HUES64 (cell line): ENCODE data around the gene APOL2.
"Not testable (repeated sequence)": the region's sequence is repeated elsewhere in the genome, so short reads cannot be mapped to it uniquely, and the experiment has no call there.

Experiments
- H3K27ac ChIP-seq: 2 replicates; pipeline ENCODE4 v1.7.0; 2013; ENCODE audit warnings: low read depth, low read length, inconsistent platforms
- H3K27me3 ChIP-seq: 2 replicates; pipeline ENCODE4 v1.6.1; 2013; ENCODE audit warnings: mild to moderate bottlenecking, low read length; ENCODE audit not compliant: insufficient read depth
- H3K36me3 ChIP-seq: 2 replicates; pipeline ENCODE4 v1.6.1; 2013; ENCODE audit warnings: mild to moderate bottlenecking, low read length; ENCODE audit not compliant: insufficient read depth
- H3K4me1 ChIP-seq: 2 replicates; pipeline ENCODE4 v1.6.1; 2013; ENCODE audit warnings: mild to moderate bottlenecking, low read length, moderate library complexity; ENCODE audit not compliant: insufficient read depth
- H3K4me3 ChIP-seq: 2 replicates; pipeline ENCODE4 v1.5.1; 2013; ENCODE audit warnings: mild to moderate bottlenecking, low read length, moderate library complexity
- H3K9ac ChIP-seq: 2 replicates; pipeline ENCODE4 v1.6.1; 2013; ENCODE audit warnings: mild to moderate bottlenecking, low read depth, low read length
- H3K9me3 ChIP-seq: 2 replicates; pipeline ENCODE4 v1.6.1; 2013; ENCODE audit warnings: low read depth, low read length; ENCODE audit not compliant: insufficient read depth
- WGBS: fragments of 150-250, 120-280 bp; methylation state at CpG from one replicate; pipeline ENCODE4 v1.1.7; 2013; ENCODE audit warnings: missing lambda C conversion rate; 5-methylcytosine and 5-hydroxymethylcytosine counted together

Gene APOL2

DNA sequence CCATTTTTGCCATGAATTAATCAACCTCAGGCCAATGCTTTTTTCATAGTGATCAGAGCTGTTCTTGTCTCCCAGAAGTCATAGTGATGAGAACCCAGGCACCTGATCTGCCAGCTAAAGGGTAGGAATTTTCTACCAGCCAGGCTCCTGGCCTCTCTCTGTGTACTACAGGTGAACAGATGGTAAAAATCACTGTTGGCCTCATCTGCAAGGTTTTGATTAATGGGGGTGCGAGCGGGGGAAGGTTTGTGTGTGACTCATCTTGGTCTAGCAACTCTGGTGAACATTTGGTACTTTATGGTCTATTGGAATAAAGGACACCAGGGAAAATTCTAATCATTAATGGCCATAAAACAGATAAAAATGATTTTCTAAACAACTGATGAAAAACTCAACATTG lies 23.3 kb downstream of the APOL2 start:
- H3K27ac ChIP-seq, result no peak overlapping the region
- H3K36me3 ChIP-seq, result no peaks in the 10 kb centered on the region
- WGBS, result 91% methylated on average over 2 of the region's 2 CpGs
- H3K27me3 ChIP-seq, result no peaks in the 10 kb centered on the region
- 0 out of 2 replicates have a peak, but pooled peaks cover 3% of the 10 kb centered on the region for H3K4me1 ChIP-seq
- H3K9ac ChIP-seq, result no peak overlapping the region
- H3K9me3 ChIP-seq, result no peaks in the 10 kb centered on the region
- no peak overlapping the region for H3K4me3 ChIP-seq

DNA sequence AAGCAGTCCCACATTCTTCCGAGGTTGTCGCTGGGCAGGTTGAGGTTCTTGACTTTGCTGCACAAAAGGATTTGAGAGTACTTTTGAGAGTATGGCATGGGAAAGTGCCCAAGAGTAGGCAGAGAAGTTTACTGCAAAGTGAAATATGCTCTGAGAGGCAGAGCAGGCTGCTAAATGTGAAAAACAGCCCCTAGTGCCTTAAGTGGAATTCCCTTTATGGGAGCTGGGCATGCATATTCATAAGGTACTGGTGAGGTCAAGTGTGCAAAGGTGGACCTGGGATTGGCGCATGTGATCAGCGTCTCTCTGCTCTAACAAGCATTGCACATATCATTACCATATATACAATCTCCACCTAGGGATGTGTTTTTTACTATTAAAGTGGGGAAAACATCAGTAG lies 25.7 kb downstream of the APOL2 start:
- Histone ChIP-seq H3K36me3 (no peaks in the 10 kb centered on the region), H3K9me3 (0 out of 2 replicates have a peak, but pooled peaks cover 5% of the 10 kb centered on the region), H3K4me3 (no peak overlapping the region), H3K9ac (no peak overlapping the region), H3K4me1 (0 out of 2 replicates have a peak, but pooled peaks cover 3% of the 10 kb centered on the region), H3K27me3 (no peaks in the 10 kb centered on the region), H3K27ac (no peak overlapping the region)
- 96% methylated on average over 2 of the region's 4 CpGs for WGBS

DNA sequence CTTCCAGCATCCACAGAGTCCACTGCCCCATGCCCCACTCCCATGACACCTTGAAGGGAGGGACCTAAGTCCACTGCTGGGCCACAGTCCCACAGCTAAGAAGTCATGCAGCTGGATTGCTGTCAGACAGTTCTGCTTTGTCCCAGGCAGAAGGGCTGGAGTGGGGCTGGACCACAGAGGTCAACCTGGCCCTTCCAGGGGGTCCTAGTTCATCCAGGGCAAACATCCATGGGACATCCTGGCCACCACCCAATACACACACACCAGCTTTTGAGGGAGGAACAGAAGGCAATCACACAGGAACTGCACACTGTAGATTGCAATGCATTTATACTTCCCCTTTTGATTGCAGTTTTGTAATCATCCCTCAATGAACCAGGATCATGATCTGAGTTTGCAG lies 26.4 kb downstream of the APOL2 start:
- Histone ChIP-seq H3K4me3 (no peak overlapping the region), H3K36me3 (no peaks in the 10 kb centered on the region), H3K27ac (no peak overlapping the region), H3K27me3 (no peaks in the 10 kb centered on the region), H3K9ac (no peak overlapping the region), H3K9me3 (0 out of 2 replicates have a peak, but pooled peaks cover 5% of the 10 kb centered on the region), H3K4me1 (0 out of 2 replicates have a peak, but pooled peaks cover 3% of the 10 kb centered on the region)

DNA sequence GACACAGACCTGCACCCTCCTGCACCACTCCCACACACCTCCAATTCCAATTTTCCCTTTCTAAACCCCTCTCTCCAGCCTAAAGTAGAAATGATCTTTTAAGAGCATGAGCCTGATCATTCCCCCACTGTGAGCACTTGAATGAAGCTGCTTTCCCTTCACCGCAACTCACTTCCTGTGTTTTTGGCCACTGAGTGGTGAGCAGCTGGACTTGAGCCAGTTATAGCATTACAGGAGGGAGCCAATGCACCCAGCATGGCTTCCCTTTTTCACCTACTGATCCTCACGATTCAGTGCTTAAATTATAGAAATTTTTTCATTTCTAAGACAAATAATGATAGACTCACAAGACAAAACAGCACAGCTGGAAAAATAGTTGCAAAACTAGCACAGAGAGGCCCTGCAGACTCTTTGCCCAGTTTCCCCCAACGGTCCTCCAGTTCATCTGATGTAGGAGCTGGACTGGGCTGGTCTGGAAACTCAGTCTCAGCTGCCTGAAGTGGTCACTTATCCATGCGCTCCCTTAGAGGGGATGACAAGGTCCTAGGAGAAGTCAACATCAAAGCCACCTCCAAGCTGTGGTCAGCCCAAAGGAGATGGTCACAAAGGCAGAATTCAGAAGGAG lies 28.0 kb downstream of the APOL2 start:
- Histone ChIP-seq H3K27ac (no peak overlapping the region), H3K4me1 (0 out of 2 replicates have a peak, but pooled peaks cover 3% of the 10 kb centered on the region), H3K27me3 (no peaks in the 10 kb centered on the region), H3K4me3 (no peak overlapping the region), H3K9me3 (0 out of 2 replicates have a peak, but pooled peaks cover 5% of the 10 kb centered on the region), H3K9ac (no peak overlapping the region), H3K36me3 (no peaks in the 10 kb centered on the region)
- WGBS, result 91% methylated on average over 4 of the region's 4 CpGs

DNA sequence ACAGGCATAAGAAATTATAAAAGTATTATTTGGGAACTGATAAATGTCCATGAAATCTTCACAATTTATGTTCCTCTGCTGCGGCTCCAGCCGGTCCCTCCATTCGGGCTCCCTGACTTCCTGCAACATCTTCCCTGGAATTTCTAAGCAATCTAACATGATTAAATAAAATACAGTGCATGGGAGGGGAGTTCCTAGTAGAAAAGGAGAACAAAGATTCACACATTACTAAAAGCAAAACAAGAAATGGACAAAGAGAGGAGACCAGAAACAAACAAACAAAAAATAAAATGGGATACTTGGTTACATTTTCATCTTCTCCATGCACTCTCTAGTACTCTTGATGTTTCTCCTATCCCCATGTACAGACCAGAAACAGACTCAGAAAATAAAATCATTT lies 29.1 kb downstream of the APOL2 start:
- Histone ChIP-seq H3K9me3 (0 out of 2 replicates have a peak, but pooled peaks cover 5% of the 10 kb centered on the region), H3K4me3 (no peak overlapping the region), H3K4me1 (0 out of 2 replicates have a peak, but pooled peaks cover 3% of the 10 kb centered on the region), H3K9ac (no peak overlapping the region), H3K36me3 (no peaks in the 10 kb centered on the region), H3K27me3 (no peaks in the 10 kb centered on the region), H3K27ac (no peak overlapping the region)
- 100% methylated on average over 3 of the region's 3 CpGs for WGBS

DNA sequence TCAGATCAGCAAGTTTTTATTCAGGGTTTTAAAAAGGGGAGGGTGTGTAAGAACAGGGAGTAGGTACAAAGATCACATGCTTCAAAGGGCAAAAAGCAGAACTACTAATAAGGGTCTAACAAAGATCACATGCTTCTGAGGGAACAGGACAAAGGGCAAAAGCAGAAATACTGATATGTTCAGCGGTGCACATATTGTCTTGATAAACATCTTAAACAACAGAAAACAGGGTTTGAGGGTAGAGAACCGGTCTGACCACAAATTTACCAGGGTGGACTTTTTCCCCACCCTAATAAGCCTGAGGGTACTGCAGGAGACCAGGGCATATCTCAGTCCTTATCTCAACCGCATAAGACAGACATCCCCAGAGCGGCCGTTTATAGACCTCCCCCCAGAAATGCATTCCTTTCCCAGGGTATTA lies 29.8 kb downstream of the APOL2 start:
- not testable (repeated sequence) for H3K4me1 ChIP-seq, H3K4me3 ChIP-seq, H3K36me3 ChIP-seq, H3K27me3 ChIP-seq, H3K9me3 ChIP-seq, H3K9ac ChIP-seq, H3K27ac ChIP-seq
- 90% methylated on average over 5 of the region's 5 CpGs for WGBS

DNA sequence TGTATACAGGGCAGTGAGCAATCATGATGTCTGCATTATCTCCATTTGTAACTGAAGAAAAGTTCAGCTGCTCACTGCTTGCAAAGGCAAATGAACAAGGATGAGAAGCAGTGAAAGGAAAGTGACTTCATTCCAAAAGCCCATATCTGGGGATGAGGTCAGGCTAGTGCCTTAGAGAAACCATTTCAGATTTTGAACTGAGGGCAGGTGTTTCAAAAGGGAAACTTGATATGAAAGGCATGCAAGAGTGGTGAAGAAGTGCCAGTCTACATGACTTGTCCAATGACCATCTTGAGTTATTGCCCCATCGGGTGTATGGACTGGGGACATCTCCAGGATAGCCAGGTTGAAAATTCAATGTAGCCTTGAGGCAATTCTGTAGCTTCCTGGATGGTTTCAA lies 30.4 kb downstream of the APOL2 start:
- Histone ChIP-seq H3K4me1 (peaks cover 6% of the 10 kb centered on the region), H3K9me3 (0 out of 2 replicates have a peak, but pooled peaks cover 5% of the 10 kb centered on the region)
- 97% methylated on average over 1 of the region's 1 CpG for WGBS

DNA sequence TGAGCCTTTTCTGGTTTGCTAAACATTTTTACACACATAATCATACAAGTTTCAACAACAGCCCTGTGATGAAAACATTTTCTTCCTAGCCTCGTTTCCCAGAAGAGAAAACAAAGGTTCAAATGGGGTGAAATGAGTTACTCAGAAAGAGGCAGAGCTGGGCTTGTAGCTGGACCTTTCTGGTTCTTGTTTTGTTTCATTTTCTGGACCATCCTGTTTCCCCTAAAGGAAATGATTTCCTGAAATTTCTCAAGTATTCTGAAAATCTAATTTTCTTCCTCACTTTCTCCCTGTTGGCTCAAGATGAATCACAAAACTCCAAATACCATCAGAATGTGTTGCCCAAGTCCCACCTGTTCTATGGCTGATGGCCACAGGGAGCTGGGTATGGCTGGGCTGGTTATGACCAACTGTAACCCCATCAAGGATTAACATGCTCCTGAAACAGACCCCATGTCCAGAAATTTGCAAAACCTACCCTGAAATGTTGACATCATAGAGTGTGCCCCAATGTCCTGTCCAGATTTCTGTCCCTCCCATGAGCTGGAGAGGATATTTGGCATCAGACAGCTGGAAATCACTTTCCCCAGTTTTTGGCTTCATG lies 31.1 kb downstream of the APOL2 start:
- WGBS, result 89% methylated on average over 1 of the region's 1 CpG
- H3K36me3 ChIP-seq, result no peaks in the 10 kb centered on the region
- 0 out of 2 replicates have a peak, but pooled peaks cover 5% of the 10 kb centered on the region for H3K9me3 ChIP-seq
- H3K9ac ChIP-seq, result no peak overlapping the region
- no peak overlapping the region for H3K27ac ChIP-seq
- H3K4me3 ChIP-seq, result no peak overlapping the region
- H3K27me3 ChIP-seq, result no peaks in the 10 kb centered on the region
- H3K4me1 ChIP-seq, result peaks cover 4% of the 10 kb centered on the region

More for the DNA sequence above, 30.4 kb downstream of the APOL2 start:
- Histone ChIP-seq H3K36me3 (no peaks in the 10 kb centered on the region), H3K4me3 (no peak overlapping the region), H3K9ac (no peak overlapping the region), H3K27me3 (no peaks in the 10 kb centered on the region), H3K27ac (no peak overlapping the region)

DNA sequence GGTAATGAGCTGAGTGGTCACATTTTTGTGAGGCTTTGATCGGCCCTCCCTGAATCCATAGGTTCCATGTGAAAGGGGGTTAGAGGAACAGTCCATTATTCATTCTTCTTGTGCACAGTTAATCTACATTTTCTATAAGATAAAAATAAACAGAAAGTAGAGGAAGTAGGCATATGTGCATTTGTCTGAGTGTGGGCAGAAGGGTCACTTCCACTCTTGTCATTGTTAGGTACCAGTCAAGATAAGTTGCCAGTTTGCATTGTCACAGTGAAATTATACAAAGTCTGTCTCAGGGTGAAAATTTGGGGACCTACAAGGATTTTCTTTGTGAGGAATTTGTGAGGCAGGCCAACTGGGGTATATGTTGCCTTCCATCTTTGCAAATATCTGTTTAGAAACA lies 33.1 kb downstream of the APOL2 start:
- Histone ChIP-seq H3K9me3 (0 out of 2 replicates have a peak, but pooled peaks cover 5% of the 10 kb centered on the region), H3K4me3 (no peak overlapping the region), H3K9ac (no peak overlapping the region), H3K27me3 (no peaks in the 10 kb centered on the region), H3K27ac (no peak overlapping the region), H3K36me3 (no peaks in the 10 kb centered on the region), H3K4me1 (peaks cover 4% of the 10 kb centered on the region)
- 100% methylated on average over 1 of the region's 1 CpG for WGBS

DNA sequence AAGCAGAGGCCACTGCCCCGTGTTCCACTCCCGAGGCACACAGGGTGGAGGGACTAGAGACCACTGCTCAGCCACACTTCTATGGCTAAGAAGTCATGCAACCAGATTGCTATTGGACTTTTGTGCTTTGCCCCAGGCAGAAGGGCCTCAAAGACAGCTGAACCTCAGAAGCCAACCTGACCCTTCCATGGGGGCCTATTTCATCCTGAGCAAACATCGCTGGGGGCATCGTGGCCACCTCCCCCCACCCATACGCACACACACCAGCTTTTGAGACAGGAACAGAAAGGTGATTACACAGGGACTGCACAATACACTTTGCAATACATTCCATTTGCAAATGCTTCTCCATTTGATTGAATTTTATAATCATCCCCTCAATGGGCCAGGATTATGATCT lies 33.8 kb downstream of the APOL2 start:
- not testable (repeated sequence) for H3K9me3 ChIP-seq, H3K36me3 ChIP-seq, H3K9ac ChIP-seq, H3K4me1 ChIP-seq, H3K27me3 ChIP-seq, H3K27ac ChIP-seq, H3K4me3 ChIP-seq
- 83% methylated on average over 5 of the region's 5 CpGs for WGBS

DNA sequence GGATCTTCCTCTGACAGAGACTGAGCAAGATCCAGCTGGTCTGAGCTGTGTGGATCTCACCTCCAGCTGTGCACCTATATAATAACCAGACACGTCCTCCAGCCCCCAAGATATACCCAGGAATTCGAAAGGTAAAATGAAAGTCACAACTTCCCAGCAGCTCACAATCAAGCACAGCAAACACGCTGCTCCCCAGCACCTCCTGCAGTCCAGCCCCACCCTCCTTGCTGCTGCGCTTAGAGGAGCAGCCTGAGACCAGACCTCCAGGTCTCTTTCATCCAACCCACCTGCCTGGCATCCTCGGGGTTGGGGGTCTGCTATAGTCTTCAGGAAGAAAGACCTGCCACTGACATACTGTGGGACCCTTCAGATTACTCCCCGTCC lies 34.7 kb downstream of the APOL2 start:
- no peaks in the 10 kb centered on the region for H3K36me3 ChIP-seq
- H3K27me3 ChIP-seq, result no peaks in the 10 kb centered on the region
- no peak overlapping the region for H3K4me3 ChIP-seq
- peaks cover 4% of the 10 kb centered on the region for H3K4me1 ChIP-seq
- 0 out of 2 replicates have a peak, but pooled peaks cover 5% of the 10 kb centered on the region for H3K9me3 ChIP-seq
- no peak overlapping the region for H3K27ac ChIP-seq
- no peak overlapping the region for H3K9ac ChIP-seq
- 56% methylated on average over 6 of the region's 6 CpGs for WGBS
